Vagina (tissue), 2 donors: ENCODE data around the gene MS4A10. TPM values are rescaled to one million over a fixed set of nuclear protein-coding genes. Genes with fewer than 3 reads are reported as not detected.

Experiments
- DNase-seq, 2 donors: peaks; one replicate each; pipeline ENCODE4 v3.0.0-alpha.2; 2017; ENCODE audit errors: extremely low spot score in 2 of 2
- H3K27ac ChIP-seq: fragments of 200-600 bp; sonication (generic); one replicate; pipeline ENCODE4 v1.5.1; 2019
- H3K27me3 ChIP-seq: fragments of 200-600 bp; sonication (generic); one replicate; pipeline ENCODE4 v1.5.1; 2019
- H3K36me3 ChIP-seq, 2 donors: fragments of 200-600 bp; sonication (generic); one replicate each; pipeline ENCODE4 v1.5.1; 2017 to 2019
- H3K4me1 ChIP-seq: fragments of 200-600 bp; sonication (generic); one replicate; pipeline ENCODE4 v1.5.1; 2019
- H3K4me3 ChIP-seq, 2 donors: fragments of 200-600 bp; sonication (generic); 1 replicate in 1 of 2; 2 replicates in 1 of 2; pipeline ENCODE4 v1.5.1; 2016 to 2019
- H3K9me3 ChIP-seq: fragments of 200-600 bp; sonication (generic); one replicate; pipeline ENCODE4 v1.5.1; 2019
- POLR2A ChIP-seq, 2 donors: fragments of 450-650 bp; IDR thresholded peaks; one replicate each; pipeline ENCODE4 v1.6.1; 2017; ENCODE audit warnings: antibody characterized with exemption in 2 of 2, mild to moderate bottlenecking in 2 of 2, moderate library complexity in 2 of 2
- POLR2AphosphoS5 ChIP-seq, 2 donors: sonication (generic); formaldehyde crosslinking; IDR thresholded peaks; one replicate each; pipeline ENCODE4 v1.9.0; 2017; ENCODE audit warnings: antibody characterized with exemption in 2 of 2, mild to moderate bottlenecking in 2 of 2, low read depth in 1 of 2; ENCODE audit not compliant: insufficient read depth in 1 of 2
- intact Hi-C: fragments of 100-400 bp; cut with DNase I; formaldehyde crosslinking; loops from one replicate; pipeline ENCODE4 v1.15.1; 2023
- total RNA-seq: library from RNA; depleted of rRNA; stranded (reverse); fragments of >200 nt; gene quantifications from one replicate; pipeline ENCODE4 v1.2.3, GENCODE V29; 2016
- TF ChIP-seq, protein P1 (sequence below), 3 experiments: fragments of 450-650 bp in 2 of 3; fragments of 200-600 bp in 1 of 3; sonication (generic) in 1 of 3; IDR thresholded peaks; one replicate each; pipeline ENCODE4 v1.5.1; 2017 to 2019; ENCODE audit warnings: antibody characterized with exemption in 3 of 3, mild to moderate bottlenecking in 2 of 3, moderate library complexity in 2 of 3

MS4A10 gene
- total RNA-seq, 1 donor from 2014 or later: not detected

DNA sequence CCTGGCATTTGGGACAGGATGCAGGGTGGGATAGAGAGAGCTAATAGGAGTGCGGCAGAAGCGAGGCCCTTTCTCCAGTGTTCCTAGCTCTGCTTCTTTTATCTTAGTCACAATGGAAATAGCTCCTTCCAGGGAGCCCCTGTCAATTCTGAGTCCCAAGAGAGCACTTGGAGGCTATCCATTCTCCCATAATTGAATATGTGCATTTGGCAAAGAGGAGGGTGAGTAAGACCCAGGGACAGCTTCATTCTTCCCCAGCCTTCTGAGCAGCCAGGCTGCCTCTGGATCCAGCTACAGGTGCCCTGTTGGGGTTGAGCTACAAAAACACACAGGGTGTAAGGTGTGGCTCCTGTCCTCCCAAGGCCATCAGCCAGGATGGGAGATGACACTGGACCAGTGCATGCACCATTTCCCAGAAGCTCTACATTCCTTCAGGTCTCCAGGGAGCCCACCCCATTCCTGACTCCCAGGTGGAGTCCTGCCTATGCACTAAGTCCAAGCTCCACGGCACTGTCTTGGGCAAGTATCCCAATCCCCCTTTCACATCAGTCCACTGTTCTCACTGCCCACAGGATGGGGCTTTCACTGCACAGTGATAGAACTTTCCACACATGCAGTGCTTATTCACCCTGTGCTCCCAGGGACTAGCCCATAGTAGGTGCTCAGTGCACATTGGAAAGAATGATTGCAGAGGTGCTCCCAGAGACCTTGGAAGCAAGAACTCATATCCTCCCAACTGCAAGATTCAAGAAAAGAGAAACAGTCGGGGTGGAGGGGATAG is 6.2 kb downstream of the MS4A10 start:
- H3K27ac ChIP-seq: no peak overlapping the region
- H3K36me3 ChIP-seq: no peaks in the 10 kb centered on the region
- no peaks in the 10 kb centered on the region for H3K9me3 ChIP-seq
- H3K4me3 ChIP-seq: no peak overlapping the region
- DNase-seq: no peak
- H3K27me3 ChIP-seq: no peaks in the 10 kb centered on the region
- intact Hi-C loops: no loop called here
- no peaks in the 10 kb centered on the region for H3K4me1 ChIP-seq
- TF ChIP-seq, protein P1, sequence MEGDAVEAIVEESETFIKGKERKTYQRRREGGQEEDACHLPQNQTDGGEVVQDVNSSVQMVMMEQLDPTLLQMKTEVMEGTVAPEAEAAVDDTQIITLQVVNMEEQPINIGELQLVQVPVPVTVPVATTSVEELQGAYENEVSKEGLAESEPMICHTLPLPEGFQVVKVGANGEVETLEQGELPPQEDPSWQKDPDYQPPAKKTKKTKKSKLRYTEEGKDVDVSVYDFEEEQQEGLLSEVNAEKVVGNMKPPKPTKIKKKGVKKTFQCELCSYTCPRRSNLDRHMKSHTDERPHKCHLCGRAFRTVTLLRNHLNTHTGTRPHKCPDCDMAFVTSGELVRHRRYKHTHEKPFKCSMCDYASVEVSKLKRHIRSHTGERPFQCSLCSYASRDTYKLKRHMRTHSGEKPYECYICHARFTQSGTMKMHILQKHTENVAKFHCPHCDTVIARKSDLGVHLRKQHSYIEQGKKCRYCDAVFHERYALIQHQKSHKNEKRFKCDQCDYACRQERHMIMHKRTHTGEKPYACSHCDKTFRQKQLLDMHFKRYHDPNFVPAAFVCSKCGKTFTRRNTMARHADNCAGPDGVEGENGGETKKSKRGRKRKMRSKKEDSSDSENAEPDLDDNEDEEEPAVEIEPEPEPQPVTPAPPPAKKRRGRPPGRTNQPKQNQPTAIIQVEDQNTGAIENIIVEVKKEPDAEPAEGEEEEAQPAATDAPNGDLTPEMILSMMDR (IDR thresholded peaks at IDR 0.05): no peak
- TF ChIP-seq POLR2A (IDR thresholded peaks at IDR 0.05): no peak
- TF ChIP-seq POLR2AphosphoS5 (IDR thresholded peaks at IDR 0.05; ENCODE audit: insufficient read depth in 1 of 2, low read depth in 1 of 2): no peak

DNA sequence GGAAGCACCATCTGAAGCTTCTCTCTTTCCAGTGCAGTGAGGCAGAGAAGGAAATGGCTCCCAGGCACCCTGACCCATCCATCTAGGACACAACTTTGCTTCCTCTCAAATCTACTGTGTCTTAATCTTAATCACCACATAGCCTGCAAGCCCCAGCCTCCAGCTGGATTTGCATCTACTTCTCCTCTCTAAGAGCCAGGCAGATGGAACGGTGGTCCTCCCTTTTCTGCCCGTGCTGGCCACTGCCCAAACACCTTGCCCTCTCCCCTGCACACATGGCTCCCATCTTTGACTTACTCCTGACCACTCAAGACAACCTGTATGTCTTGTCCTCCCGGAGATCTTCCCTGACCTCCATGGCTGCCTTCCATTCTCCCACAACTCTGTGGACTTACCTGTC is 7.4 kb downstream of the MS4A10 start:
- Histone ChIP-seq H3K27me3 (no peaks in the 10 kb centered on the region), H3K9me3 (no peaks in the 10 kb centered on the region), H3K4me3 (no peak overlapping the region), H3K4me1 (no peaks in the 10 kb centered on the region), H3K27ac (no peak overlapping the region), H3K36me3 (no peaks in the 10 kb centered on the region)
- intact Hi-C loops: no loop called here
- TF ChIP-seq, protein P1 (IDR thresholded peaks at IDR 0.05): no peak
- TF ChIP-seq POLR2A (IDR thresholded peaks at IDR 0.05) (no peak), POLR2AphosphoS5 (IDR thresholded peaks at IDR 0.05; ENCODE audit: insufficient read depth in 1 of 2, low read depth in 1 of 2) (no peak)
- DNase-seq: no peak

DNA sequence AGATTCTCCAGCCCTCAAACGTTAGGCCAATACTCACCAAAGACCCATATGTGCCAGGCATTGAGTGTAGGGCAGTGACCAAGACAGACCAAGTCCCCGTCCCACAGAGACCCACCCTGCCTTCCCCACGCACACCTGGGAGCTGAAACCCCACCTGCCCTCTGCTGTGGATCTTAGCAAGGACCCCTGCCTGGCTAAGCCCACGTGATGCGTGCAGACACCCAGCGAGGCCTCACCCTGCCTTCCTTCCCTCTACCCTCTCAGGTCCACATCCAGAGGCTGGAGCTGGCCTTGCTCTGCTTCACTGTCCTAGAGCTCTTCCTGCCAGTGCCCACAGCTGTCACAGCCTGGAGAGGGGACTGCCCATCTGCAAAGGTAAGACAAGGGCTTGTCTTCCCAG is 10.2 kb downstream of the MS4A10 start:
- intact Hi-C loops: no loop called here
- TF ChIP-seq POLR2A (IDR thresholded peaks at IDR 0.05) (no peak), POLR2AphosphoS5 (IDR thresholded peaks at IDR 0.05; ENCODE audit: insufficient read depth in 1 of 2, low read depth in 1 of 2) (no peak)
- TF ChIP-seq, protein P1 (IDR thresholded peaks at IDR 0.05): no peak

DNA sequence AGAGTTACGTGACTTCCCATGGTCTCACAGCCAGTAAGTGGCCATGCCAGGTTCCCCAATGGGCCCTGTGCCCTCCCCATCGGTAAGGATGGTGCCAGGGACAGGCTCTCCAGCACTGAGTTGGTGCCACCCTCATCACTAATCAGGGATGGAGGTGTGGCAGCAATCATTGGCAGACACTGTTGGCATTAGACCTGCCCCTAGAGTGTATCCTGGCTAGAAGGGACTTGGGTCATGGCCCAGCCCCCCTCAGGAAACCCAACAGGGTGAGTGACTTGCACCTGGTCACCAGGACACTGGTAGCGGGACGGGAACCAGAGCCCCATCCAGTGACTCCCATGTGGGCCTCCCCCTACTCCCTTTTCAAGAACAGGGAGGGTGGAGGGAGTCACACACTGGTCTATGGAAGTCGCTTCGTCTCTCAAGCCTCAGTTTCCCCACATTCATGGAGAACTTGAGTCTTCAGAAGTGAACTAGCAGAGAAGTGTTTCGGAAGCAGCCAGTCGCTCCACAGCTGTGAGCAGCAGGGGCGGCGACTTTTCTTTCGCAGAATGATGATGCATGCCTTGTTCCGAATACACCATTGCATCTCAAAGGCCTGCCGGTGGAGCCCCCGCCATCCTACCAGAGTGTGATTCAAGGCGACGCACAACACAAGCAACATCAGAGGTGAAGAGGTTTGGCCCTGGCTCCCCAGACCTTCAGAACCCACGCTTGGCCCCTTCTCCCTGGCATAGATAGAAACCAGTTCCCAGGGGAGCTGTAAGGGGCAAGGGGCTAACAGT is 12.9 kb downstream of the MS4A10 start:
- Histone ChIP-seq H3K9me3 (no peaks in the 10 kb centered on the region), H3K27ac (no peak overlapping the region), H3K36me3 (no peaks in the 10 kb centered on the region), H3K4me3 (no peak overlapping the region), H3K27me3 (no peaks in the 10 kb centered on the region), H3K4me1 (no peaks in the 10 kb centered on the region)
- intact Hi-C loops: no loop called here
- no peak for DNase-seq
- TF ChIP-seq POLR2A (IDR thresholded peaks at IDR 0.05) (no peak), POLR2AphosphoS5 (IDR thresholded peaks at IDR 0.05; ENCODE audit: insufficient read depth in 1 of 2, low read depth in 1 of 2) (no peak)
- TF ChIP-seq, protein P1 (IDR thresholded peaks at IDR 0.05): no peak

More for the DNA sequence above, 10.2 kb downstream of the MS4A10 start:
- H3K36me3 ChIP-seq: no peaks in the 10 kb centered on the region
- H3K27me3 ChIP-seq: no peaks in the 10 kb centered on the region
- H3K4me3 ChIP-seq: no peak overlapping the region
- H3K9me3 ChIP-seq: no peaks in the 10 kb centered on the region
- H3K27ac ChIP-seq: no peak overlapping the region
- no peak for DNase-seq
- no peaks in the 10 kb centered on the region for H3K4me1 ChIP-seq

DNA sequence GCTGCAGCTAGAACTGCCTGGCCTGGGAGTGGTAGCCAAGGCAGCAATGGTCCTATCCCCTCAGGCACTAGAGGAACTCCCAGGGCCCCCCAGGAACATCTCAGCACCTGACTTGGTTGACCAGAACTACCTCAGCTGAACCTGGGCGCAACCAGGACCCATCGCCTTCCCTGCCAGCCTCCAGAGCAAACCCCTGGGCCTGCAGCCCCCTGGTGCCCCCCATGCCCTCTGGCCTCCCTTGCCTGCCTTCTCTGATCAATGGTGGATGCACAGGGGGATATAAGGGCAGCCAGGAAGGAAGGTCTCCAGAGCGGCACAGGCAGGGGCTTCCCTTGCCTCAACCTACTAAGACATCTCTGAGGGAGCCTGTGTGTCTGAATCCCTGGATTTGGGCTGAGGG is 13.5 kb downstream of the MS4A10 start:
- TF ChIP-seq POLR2AphosphoS5 (IDR thresholded peaks at IDR 0.05; ENCODE audit: insufficient read depth in 1 of 2, low read depth in 1 of 2) (no peak), POLR2A (IDR thresholded peaks at IDR 0.05) (no peak)
- TF ChIP-seq, protein P1 (IDR thresholded peaks at IDR 0.05): no peak
- H3K36me3 ChIP-seq: no peaks in the 10 kb centered on the region
- H3K4me3 ChIP-seq: no peak overlapping the region
- no peaks in the 10 kb centered on the region for H3K9me3 ChIP-seq
- H3K27ac ChIP-seq: no peak overlapping the region
- no peak for DNase-seq
- H3K4me1 ChIP-seq: no peaks in the 10 kb centered on the region
- no peaks in the 10 kb centered on the region for H3K27me3 ChIP-seq
- intact Hi-C loops: no loop called here
